ENCODE measurements around the gene DNHD1.

Gene DNHD1

DNA sequence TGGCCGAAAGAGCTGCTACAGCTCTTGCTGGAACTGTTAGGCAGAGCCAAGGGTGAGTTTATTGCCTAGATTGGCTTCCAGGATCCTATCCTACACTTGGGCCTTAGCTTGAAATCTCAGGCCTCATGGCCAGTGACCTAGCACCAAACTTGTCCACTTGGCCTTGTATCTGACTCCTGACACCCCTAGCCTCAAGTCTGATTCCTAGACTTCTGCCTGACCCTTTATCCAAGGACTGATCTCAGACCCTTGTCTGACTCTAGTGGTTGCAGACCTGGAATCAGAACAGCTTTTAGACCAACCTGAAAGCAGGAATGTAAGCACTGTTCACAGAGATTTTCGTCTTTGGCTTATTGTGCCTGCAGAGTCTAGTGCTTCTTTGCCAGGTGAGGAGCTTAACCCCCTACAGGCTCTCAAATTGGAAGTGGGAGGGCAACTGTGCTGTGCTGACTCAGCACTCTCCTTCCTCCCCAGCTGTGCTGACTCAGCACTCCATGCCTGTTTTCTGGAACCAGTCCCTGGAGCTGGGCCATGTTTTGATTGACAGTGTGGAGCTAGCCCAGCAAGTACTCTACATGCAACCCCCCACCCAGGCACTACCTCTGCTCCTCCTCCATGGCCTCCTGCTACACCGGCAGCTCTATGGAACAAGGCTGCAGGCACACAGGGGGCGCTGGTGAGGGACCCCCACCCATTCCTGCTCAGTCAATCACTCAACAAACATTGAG lies 71.3 kb downstream of the DNHD1 start:
- no peak for DNase-seq (ENCODE audit: low spot score)

DNA sequence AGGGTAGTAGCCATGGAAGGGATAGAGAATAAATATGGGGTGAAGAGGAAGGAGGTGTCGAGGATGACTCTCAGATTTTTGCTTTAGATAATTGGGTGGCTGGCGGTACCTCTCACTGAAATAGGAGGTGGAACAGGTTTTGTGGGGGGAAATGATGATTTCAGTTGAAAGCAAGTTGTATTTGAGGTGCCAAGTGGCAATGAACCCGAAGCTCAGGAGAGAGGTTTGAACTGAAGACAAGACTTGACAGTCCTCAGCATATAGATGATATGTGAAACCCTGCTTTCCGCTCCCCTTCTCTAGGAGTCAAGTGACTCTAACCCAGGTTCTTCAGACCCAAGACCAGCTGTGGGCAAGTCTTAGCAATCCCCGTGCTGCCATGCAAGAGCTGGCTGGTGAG lies 72.6 kb downstream of the DNHD1 start:
- TF ChIP-seq, protein P1, sequence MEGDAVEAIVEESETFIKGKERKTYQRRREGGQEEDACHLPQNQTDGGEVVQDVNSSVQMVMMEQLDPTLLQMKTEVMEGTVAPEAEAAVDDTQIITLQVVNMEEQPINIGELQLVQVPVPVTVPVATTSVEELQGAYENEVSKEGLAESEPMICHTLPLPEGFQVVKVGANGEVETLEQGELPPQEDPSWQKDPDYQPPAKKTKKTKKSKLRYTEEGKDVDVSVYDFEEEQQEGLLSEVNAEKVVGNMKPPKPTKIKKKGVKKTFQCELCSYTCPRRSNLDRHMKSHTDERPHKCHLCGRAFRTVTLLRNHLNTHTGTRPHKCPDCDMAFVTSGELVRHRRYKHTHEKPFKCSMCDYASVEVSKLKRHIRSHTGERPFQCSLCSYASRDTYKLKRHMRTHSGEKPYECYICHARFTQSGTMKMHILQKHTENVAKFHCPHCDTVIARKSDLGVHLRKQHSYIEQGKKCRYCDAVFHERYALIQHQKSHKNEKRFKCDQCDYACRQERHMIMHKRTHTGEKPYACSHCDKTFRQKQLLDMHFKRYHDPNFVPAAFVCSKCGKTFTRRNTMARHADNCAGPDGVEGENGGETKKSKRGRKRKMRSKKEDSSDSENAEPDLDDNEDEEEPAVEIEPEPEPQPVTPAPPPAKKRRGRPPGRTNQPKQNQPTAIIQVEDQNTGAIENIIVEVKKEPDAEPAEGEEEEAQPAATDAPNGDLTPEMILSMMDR (IDR thresholded peaks at IDR 0.05), result no peak
- no peak overlapping the region for H3K4me3 ChIP-seq
- no peak for DNase-seq (ENCODE audit: low spot score)
- no peak overlapping the region for H3K27ac ChIP-seq

More for the DNA sequence above, 71.3 kb downstream of the DNHD1 start:
- no peak overlapping the region for H3K4me3 ChIP-seq
- TF ChIP-seq, protein P1 (IDR thresholded peaks at IDR 0.05), result no peak
- no peak overlapping the region for H3K27ac ChIP-seq

DNA sequence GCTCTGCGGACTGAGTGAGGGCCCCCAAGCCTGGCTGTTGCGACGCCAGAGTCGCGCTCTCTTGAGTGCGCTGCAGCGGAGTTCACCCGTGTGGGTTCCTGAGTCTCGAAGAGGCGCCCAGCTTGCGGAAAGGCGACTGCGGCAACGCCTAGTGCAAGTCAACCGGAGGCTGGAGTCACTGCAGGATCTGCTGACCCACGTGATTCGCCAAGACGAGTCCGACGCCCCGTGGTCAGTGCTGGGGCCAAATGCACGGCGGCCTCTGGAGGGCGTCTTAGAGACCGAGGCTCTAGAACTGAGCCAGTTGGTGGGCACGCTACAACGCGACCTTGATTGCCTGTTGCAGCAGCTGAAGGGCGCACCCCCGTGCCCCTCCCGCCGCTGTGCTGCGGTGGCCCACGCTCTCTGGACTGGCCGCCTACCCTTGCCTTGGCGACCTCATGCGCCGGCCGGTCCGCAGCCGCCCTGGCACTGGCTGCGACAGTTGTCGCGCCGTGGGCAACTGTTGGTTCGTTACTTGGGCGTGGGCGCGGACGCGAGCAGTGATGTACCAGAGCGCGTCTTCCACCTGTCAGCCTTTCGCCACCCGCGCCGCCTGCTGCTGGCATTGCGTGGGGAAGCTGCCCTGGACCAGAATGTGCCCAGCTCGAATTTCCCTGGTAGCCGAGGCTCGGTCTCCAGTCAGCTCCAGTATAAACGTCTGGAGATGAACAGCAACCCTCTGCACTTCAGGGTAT lies 73.8 kb downstream of the DNHD1 start:
- no peak for DNase-seq (ENCODE audit: low spot score)
- Histone ChIP-seq H3K27ac (no peak overlapping the region), H3K4me3 (peak overlapping the region; percentile 38)
- TF ChIP-seq, protein P1 (IDR thresholded peaks at IDR 0.05), result no peak

DNA sequence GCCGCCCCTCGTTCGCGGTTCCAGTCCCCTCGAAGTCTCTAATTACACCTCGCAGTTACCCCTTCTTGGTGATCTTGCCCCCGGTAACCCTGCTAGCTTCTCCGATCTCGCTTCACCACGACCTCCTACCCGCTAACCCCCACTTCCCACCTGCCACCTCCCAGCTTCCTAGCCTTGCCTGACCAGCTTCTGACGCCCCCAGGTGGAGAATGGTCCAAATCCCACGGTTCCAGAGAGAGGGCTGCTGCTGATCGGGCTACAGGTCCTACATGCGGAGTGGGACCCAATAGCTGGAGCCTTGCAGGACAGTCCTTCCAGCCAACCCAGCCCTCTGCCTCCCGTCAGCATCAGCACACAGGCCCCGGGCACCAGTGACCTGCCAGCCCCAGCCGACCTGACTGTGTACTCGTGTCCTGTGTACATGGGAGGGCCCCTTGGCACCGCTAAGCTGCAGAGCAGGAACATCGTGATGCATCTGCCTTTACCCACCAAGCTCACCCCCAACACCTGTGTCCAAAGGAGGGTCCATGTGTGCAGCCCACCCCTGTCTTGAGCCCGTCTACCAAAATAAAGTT lies 74.4 kb downstream of the DNHD1 start:
- H3K4me3 ChIP-seq, result peak overlapping the region; percentile 38
- TF ChIP-seq, protein P1 (IDR thresholded peaks at IDR 0.05), result no peak
- no peak overlapping the region for H3K27ac ChIP-seq
- no peak for DNase-seq (ENCODE audit: low spot score)

DNA sequence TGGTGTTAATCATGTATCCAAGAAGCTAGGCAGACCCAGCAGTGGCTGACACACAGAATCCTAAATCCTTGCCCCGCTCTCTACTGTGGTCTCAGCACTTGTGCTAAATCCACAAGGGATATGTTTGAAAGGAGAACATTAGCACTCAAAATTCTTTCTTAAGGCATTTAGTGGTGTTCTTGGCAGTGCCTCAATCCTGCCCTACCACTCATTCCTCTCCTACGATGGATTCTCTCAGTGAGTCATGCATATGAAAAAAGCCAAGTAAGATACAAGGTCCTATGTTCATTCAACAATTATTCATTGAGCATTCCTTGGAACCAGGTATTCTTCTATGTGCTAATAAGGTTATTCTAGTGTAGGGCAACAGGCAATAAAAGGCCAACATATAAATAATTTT lies 75.1 kb downstream of the DNHD1 start:
- Histone ChIP-seq H3K4me3 (no peak overlapping the region), H3K27ac (no peak overlapping the region)
- TF ChIP-seq, protein P1 (IDR thresholded peaks at IDR 0.05), result no peak
- DNase-seq (ENCODE audit: low spot score), result no peak

DNA sequence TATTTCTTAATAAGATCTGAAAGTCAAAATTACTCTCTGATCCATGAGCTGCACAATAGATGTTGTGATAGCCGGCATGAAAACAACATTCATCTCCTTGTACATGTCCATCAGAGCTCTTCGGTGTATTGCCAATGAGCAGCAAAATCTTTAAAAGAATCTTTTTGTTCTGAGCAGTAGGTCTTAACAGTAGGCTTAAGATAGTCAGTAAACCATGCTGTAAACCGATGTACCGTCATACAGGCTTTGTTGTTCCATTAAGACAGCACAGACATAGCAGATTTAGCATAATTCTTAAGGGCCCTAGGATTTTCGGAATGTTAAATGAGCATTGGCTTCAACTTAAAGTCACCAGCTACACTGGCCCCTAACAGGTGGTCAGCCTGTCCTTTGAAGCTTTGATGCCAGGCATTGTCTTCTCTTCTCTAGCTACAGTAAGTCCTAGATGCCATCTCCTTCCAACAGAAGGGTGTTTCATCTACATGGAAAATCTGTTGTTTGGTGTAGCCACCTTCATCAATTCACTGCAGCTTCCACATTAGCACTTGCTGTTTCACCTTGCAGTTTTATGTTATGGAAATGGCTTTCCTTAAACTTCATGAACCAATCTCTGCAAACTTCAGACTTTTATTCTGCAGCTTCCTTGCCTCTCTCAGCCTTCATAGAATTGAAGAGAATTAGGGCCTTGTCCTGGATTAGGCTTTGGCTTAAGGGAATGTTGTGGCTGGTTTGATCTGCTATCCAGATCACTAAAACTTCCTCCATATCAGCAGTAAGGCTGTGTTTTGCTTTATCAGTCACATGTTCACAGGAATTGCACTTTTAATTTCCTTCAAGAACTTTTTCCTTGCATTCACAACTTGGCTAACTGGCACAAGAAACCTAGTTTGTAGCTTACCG lies 78.0 kb downstream of the DNHD1 start:
- no peak overlapping the region for H3K4me3 ChIP-seq
- no peak overlapping the region for H3K27ac ChIP-seq

More for the DNA sequence above, 78.0 kb downstream of the DNHD1 start:
- TF ChIP-seq, protein P1 (IDR thresholded peaks at IDR 0.05), result no peak
- DNase-seq (ENCODE audit: low spot score), result no peak

Measured in coronary artery (tissue), 2 donors.